Measurements from ENCODE around the gene TMEM272. TPM values are rescaled to one million over a fixed set of nuclear protein-coding genes. Genes with fewer than 3 reads are reported as not detected.
A peak's percentile ranks its signal among the peaks of the same experiment; 100 is the strongest.

TMEM272 gene
- 0.26 and 0.88 TPM in 2 replicates for total RNA-seq

GRCh38 chr13:51844862-51845573 lies at the start of gene TMEM272:
TSS of gene TMEM272 (minus strand) at chr13:51845177. CDS start at chr13:51838530, 6,647 bp downstream.
- Mint-ChIP-seq H3K4me3 (peak within 1 kb of the TSS; percentile 45), H3K27me3 (ENCODE audit: insufficient read depth) (peaks cover 12% of the 10 kb centered on the region), H3K36me3 (ENCODE audit: low read depth) (no peaks in the 10 kb centered on the region), H3K9me3 (no peaks in the 10 kb centered on the region), H3K4me1 (ENCODE audit: low read depth) (peaks cover 12% of the 10 kb centered on the region), H3K27ac (peak within 1 kb of the TSS; percentile 70)
- DNase-seq (ENCODE audit: low spot score): peak; percentile 28
- intact Hi-C loops (cut with micrococcal nuclease): loop anchor here (1.0 to 5.0 kb wide), 3 partner anchors 30 to 282 kb away; partner anchors contain the start of genes DHRS12 and NEK5

GRCh38 chr13:51894239-51894638 lies 49.3 kb upstream of the TMEM272 start:
- intact Hi-C loops (cut with micrococcal nuclease): no loop called here
- DNase-seq (ENCODE audit: low spot score): no peak
- Mint-ChIP-seq H3K4me1 (ENCODE audit: low read depth) (peaks cover 4% of the 10 kb centered on the region), H3K27me3 (ENCODE audit: insufficient read depth) (peaks cover 20% of the 10 kb centered on the region), H3K27ac (no peak overlapping the region), H3K36me3 (ENCODE audit: low read depth) (no peaks in the 10 kb centered on the region), H3K9me3 (no peaks in the 10 kb centered on the region), H3K4me3 (no peak overlapping the region)

GRCh38 chr13:51892657-51893056 lies 47.7 kb upstream of the TMEM272 start:
- H3K4me1 Mint-ChIP-seq (ENCODE audit: low read depth): peaks cover 4% of the 10 kb centered on the region
- peaks cover 16% of the 10 kb centered on the region for H3K27me3 Mint-ChIP-seq (ENCODE audit: insufficient read depth)
- intact Hi-C loops (cut with micrococcal nuclease): no loop called here
- H3K4me3 Mint-ChIP-seq: no peak overlapping the region
- no peaks in the 10 kb centered on the region for H3K36me3 Mint-ChIP-seq (ENCODE audit: low read depth)
- no peak for DNase-seq (ENCODE audit: low spot score)
- no peaks in the 10 kb centered on the region for H3K9me3 Mint-ChIP-seq
- H3K27ac Mint-ChIP-seq: no peak overlapping the region

- Mint-ChIP-seq H3K36me3 (ENCODE audit: low read depth) (no peaks in the 10 kb centered on the region), H3K9me3 (peaks cover 3% of the 10 kb centered on the region), H3K4me3 (no peak overlapping the region), H3K27ac (no peak overlapping the region), H3K4me1 (ENCODE audit: low read depth) (no peaks in the 10 kb centered on the region), H3K27me3 (ENCODE audit: insufficient read depth) (peaks cover 16% of the 10 kb centered on the region)
- no peak for DNase-seq (ENCODE audit: low spot score)
- intact Hi-C loops (cut with micrococcal nuclease): no loop called here
Measured at GRCh38 chr13:51887468-51887867, 42.5 kb upstream of the TMEM272 start.

GRCh38 chr13:51885651-51886050 lies 40.7 kb upstream of the TMEM272 start:
- no peak overlapping the region for H3K4me3 Mint-ChIP-seq
- peaks cover 5% of the 10 kb centered on the region for H3K27me3 Mint-ChIP-seq (ENCODE audit: insufficient read depth)
- no peaks in the 10 kb centered on the region for H3K4me1 Mint-ChIP-seq (ENCODE audit: low read depth)

GRCh38 chr13:51883226-51883600 lies 38.2 kb upstream of the TMEM272 start:
- Mint-ChIP-seq H3K4me3 (no peak overlapping the region), H3K9me3 (peaks cover 3% of the 10 kb centered on the region), H3K4me1 (ENCODE audit: low read depth) (peaks cover 5% of the 10 kb centered on the region), H3K27ac (no peak overlapping the region), H3K27me3 (ENCODE audit: insufficient read depth) (peaks cover 3% of the 10 kb centered on the region), H3K36me3 (ENCODE audit: low read depth) (no peaks in the 10 kb centered on the region)
- no peak for DNase-seq (ENCODE audit: low spot score)
- intact Hi-C loops (cut with micrococcal nuclease): no loop called here

More at GRCh38 chr13:51885651-51886050, 40.7 kb upstream of the TMEM272 start:
- Mint-ChIP-seq H3K9me3 (peaks cover 3% of the 10 kb centered on the region), H3K27ac (no peak overlapping the region), H3K36me3 (ENCODE audit: low read depth) (no peaks in the 10 kb centered on the region)
- intact Hi-C loops (cut with micrococcal nuclease): no loop called here
- no peak for DNase-seq (ENCODE audit: low spot score)

- H3K9me3 Mint-ChIP-seq: peaks cover 3% of the 10 kb centered on the region
- H3K27me3 Mint-ChIP-seq (ENCODE audit: insufficient read depth): peaks cover 3% of the 10 kb centered on the region
- H3K27ac Mint-ChIP-seq: no peak overlapping the region
- no peaks in the 10 kb centered on the region for H3K36me3 Mint-ChIP-seq (ENCODE audit: low read depth)
- intact Hi-C loops (cut with micrococcal nuclease): no loop called here
- H3K4me1 Mint-ChIP-seq (ENCODE audit: low read depth): peaks cover 5% of the 10 kb centered on the region
- no peak overlapping the region for H3K4me3 Mint-ChIP-seq
- no peak for DNase-seq (ENCODE audit: low spot score)
Measured at GRCh38 chr13:51882570-51883225, 37.7 kb upstream of the TMEM272 start.

- H3K4me3 Mint-ChIP-seq: no peak overlapping the region
- intact Hi-C loops (cut with micrococcal nuclease): no loop called here
- H3K27ac Mint-ChIP-seq: no peak overlapping the region
- peaks cover 4% of the 10 kb centered on the region for H3K27me3 Mint-ChIP-seq (ENCODE audit: insufficient read depth)
- peaks cover 3% of the 10 kb centered on the region for H3K9me3 Mint-ChIP-seq
- H3K36me3 Mint-ChIP-seq (ENCODE audit: low read depth): no peaks in the 10 kb centered on the region
- no peak for DNase-seq (ENCODE audit: low spot score)
- H3K4me1 Mint-ChIP-seq (ENCODE audit: low read depth): peaks cover 5% of the 10 kb centered on the region
Measured at GRCh38 chr13:51881296-51881695, 36.3 kb upstream of the TMEM272 start.

- peaks cover 5% of the 10 kb centered on the region for H3K4me1 Mint-ChIP-seq (ENCODE audit: low read depth)
- no peak for DNase-seq (ENCODE audit: low spot score)
- intact Hi-C loops (cut with micrococcal nuclease): no loop called here
- peaks cover 8% of the 10 kb centered on the region for H3K27me3 Mint-ChIP-seq (ENCODE audit: insufficient read depth)
- peaks cover 3% of the 10 kb centered on the region for H3K9me3 Mint-ChIP-seq
- H3K36me3 Mint-ChIP-seq (ENCODE audit: low read depth): no peaks in the 10 kb centered on the region
- no peak overlapping the region for H3K27ac Mint-ChIP-seq
- no peak overlapping the region for H3K4me3 Mint-ChIP-seq
Measured at GRCh38 chr13:51879133-51879532, 34.2 kb upstream of the TMEM272 start.

GRCh38 chr13:51874651-51875050 lies 29.7 kb upstream of the TMEM272 start:
- Mint-ChIP-seq H3K27ac (no peak overlapping the region), H3K36me3 (ENCODE audit: low read depth) (no peaks in the 10 kb centered on the region), H3K4me1 (ENCODE audit: low read depth) (peaks cover 5% of the 10 kb centered on the region), H3K27me3 (ENCODE audit: insufficient read depth) (peaks cover 16% of the 10 kb centered on the region), H3K4me3 (no peak overlapping the region), H3K9me3 (no peaks in the 10 kb centered on the region)
- no peak for DNase-seq (ENCODE audit: low spot score)
- intact Hi-C loops (cut with micrococcal nuclease): no loop called here

GRCh38 chr13:51873837-51874236 lies 28.9 kb upstream of the TMEM272 start:
- no peaks in the 10 kb centered on the region for H3K36me3 Mint-ChIP-seq (ENCODE audit: low read depth)
- H3K4me1 Mint-ChIP-seq (ENCODE audit: low read depth): no peaks in the 10 kb centered on the region
- intact Hi-C loops (cut with micrococcal nuclease): no loop called here
- no peak overlapping the region for H3K27ac Mint-ChIP-seq
- peaks cover 20% of the 10 kb centered on the region for H3K27me3 Mint-ChIP-seq (ENCODE audit: insufficient read depth)
- no peak for DNase-seq (ENCODE audit: low spot score)
- no peaks in the 10 kb centered on the region for H3K9me3 Mint-ChIP-seq
- H3K4me3 Mint-ChIP-seq: no peak overlapping the region

- Mint-ChIP-seq H3K9me3 (no peaks in the 10 kb centered on the region), H3K36me3 (ENCODE audit: low read depth) (no peaks in the 10 kb centered on the region), H3K27me3 (ENCODE audit: insufficient read depth) (peaks cover 20% of the 10 kb centered on the region), H3K4me1 (ENCODE audit: low read depth) (no peaks in the 10 kb centered on the region), H3K27ac (no peak overlapping the region), H3K4me3 (no peak overlapping the region)
- no peak for DNase-seq (ENCODE audit: low spot score)
- intact Hi-C loops (cut with micrococcal nuclease): no loop called here
Measured at GRCh38 chr13:51873117-51873798, 28.3 kb upstream of the TMEM272 start.

- no peak overlapping the region for H3K4me3 Mint-ChIP-seq
- intact Hi-C loops (cut with micrococcal nuclease): no loop called here
- peaks cover 13% of the 10 kb centered on the region for H3K27me3 Mint-ChIP-seq (ENCODE audit: insufficient read depth)
- no peaks in the 10 kb centered on the region for H3K9me3 Mint-ChIP-seq
- no peaks in the 10 kb centered on the region for H3K36me3 Mint-ChIP-seq (ENCODE audit: low read depth)
- DNase-seq (ENCODE audit: low spot score): no peak
- H3K27ac Mint-ChIP-seq: no peak overlapping the region
- no peaks in the 10 kb centered on the region for H3K4me1 Mint-ChIP-seq (ENCODE audit: low read depth)
Measured at GRCh38 chr13:51870616-51871015, 25.6 kb upstream of the TMEM272 start.

All from activated T-helper 1 cell treated with anti-CD3 and anti-CD28 coated beads, Interleukin-12 subunit alpha, Interleukin-12 subunit beta, Interleukin-2, Interleukin-4 antibody, amounts not matched to agents 30 ng/mL and 10 ng/mL and 1 ng/mL, durations not matched to agents 14 hours and 24 hours and 36 hours (primary cell).